HG02970 (cell line): ENCODE data around the gene SMOC2.

Source experiments
- ATAC-seq: cut with Tn5 transposase; IDR thresholded peaks from one replicate; pipeline ENCODE4 v1.9.1; 2021; ENCODE audit warnings: mild to moderate bottlenecking, moderate library complexity, moderate number of reproducible peaks; ENCODE audit not compliant: unreplicated experiment, low FRiP score

SMOC2 gene

GRCh38 chr6:168638468-168639271 is 197.7 kb downstream of the SMOC2 start:
- ATAC-seq: no peak

- ATAC-seq: no peak
Measured at GRCh38 chr6:168640181-168640580, 199.2 kb downstream of the SMOC2 start.

GRCh38 chr6:168640768-168641167 is 199.8 kb downstream of the SMOC2 start:
- no peak for ATAC-seq

GRCh38 chr6:168641446-168641845 is 200.5 kb downstream of the SMOC2 start:
- ATAC-seq: no peak

GRCh38 chr6:168643401-168643800 is 202.4 kb downstream of the SMOC2 start:
- ATAC-seq: no peak

- no peak for ATAC-seq
Measured at GRCh38 chr6:168645326-168645725, 204.3 kb downstream of the SMOC2 start.

GRCh38 chr6:168647271-168647670 is 206.3 kb downstream of the SMOC2 start:
- ATAC-seq: no peak

GRCh38 chr6:168648240-168649125 is 207.5 kb downstream of the SMOC2 start:
- ATAC-seq: no peak

- no peak for ATAC-seq
Measured at GRCh38 chr6:168649209-168649608, 208.2 kb downstream of the SMOC2 start.

- no peak for ATAC-seq
Measured at GRCh38 chr6:168650671-168651111, 209.7 kb downstream of the SMOC2 start.

- ATAC-seq: no peak
Measured at GRCh38 chr6:168655462-168656152, 214.6 kb downstream of the SMOC2 start.

- no peak for ATAC-seq
Measured at GRCh38 chr6:168658059-168658458, 217.1 kb downstream of the SMOC2 start.

- ATAC-seq: no peak
Measured at GRCh38 chr6:168660400-168660945, 219.5 kb downstream of the SMOC2 start.

- ATAC-seq: no peak
Measured at GRCh38 chr6:168662301-168662936, 221.4 kb downstream of the SMOC2 start.

- no peak for ATAC-seq
Measured at GRCh38 chr6:168663041-168663440, 222.1 kb downstream of the SMOC2 start.

- no peak for ATAC-seq
Measured at GRCh38 chr6:168664956-168665355, 224.0 kb downstream of the SMOC2 start.

- ATAC-seq: no peak
Measured at GRCh38 chr6:168666170-168666569, 225.2 kb downstream of the SMOC2 start.

- no peak for ATAC-seq
Measured at GRCh38 chr6:168666699-168667427, 225.9 kb downstream of the SMOC2 start.

- no peak for ATAC-seq
Measured at GRCh38 chr6:168667428-168667805, 226.4 kb downstream of the SMOC2 start.
